Prostate gland (tissue), 2 donors: ENCODE results near the gene CCDC183.

Source experiments
- CTCF ChIP-seq, 4 experiments: fragments of 200-600 bp in 2 of 4; fragments of 450-650 bp in 2 of 4; sonication (generic) in 2 of 4; IDR thresholded peaks; 1 replicate in 3 of 4; 2 replicates in 1 of 4; pipeline ENCODE4 v1.5.1; 2016 to 2019; ENCODE audit warnings: antibody characterized with exemption in 4 of 4, mild to moderate bottlenecking in 2 of 4, moderate library complexity in 2 of 4
- POLR2A ChIP-seq: fragments of 450-650 bp; IDR thresholded peaks from one replicate; pipeline ENCODE4 v1.6.1; 2016; ENCODE audit warnings: antibody characterized with exemption, mild to moderate bottlenecking
- POLR2AphosphoS5 ChIP-seq: sonication (generic); formaldehyde crosslinking; IDR thresholded peaks from one replicate; pipeline ENCODE4 v1.6.1; 2017; ENCODE audit warnings: antibody characterized with exemption

- TF ChIP-seq CTCF (IDR thresholded peaks at IDR 0.05) (no peak), POLR2AphosphoS5 (no peak), POLR2A (no peak)
Observed at GRCh38 chr9:136803551-136804508, 7.7 kb downstream of the CCDC183 start.
